GM21717 (cell line): ENCODE measurements around the gene PHACTR1.

Source experiments
- ATAC-seq: cut with Tn5 transposase; IDR thresholded peaks from one replicate; pipeline ENCODE4 v1.9.1; 2021; ENCODE audit warnings: mild to moderate bottlenecking, moderate library complexity; ENCODE audit not compliant: unreplicated experiment

The PHACTR1 gene

DNA sequence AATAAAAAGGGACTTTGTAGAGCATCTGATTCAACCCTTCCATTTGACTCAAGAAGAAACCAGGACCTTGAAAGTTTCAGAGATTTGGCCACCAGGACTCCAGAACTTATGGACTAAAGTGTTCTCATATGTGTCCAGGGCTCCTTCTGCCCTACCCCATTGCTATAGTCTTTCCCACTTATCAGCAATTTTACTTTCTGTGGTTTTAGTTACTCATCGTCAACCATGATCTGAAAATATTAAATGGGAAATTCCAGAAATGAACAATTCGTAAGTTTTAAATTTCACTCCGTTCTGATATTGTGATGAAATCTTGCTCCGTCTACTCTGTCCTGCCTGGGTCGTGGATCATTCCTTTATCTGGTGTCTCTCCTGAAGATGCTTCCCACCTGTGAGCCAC, 259.8 kb downstream of the PHACTR1 start:
- ATAC-seq, result no peak

- ATAC-seq, result no peak
Measured at GRCh38 chr6:12977206-12977605, 260.6 kb downstream of the PHACTR1 start.

- ATAC-seq, result no peak
Measured at GRCh38 chr6:12977806-12978205, 261.2 kb downstream of the PHACTR1 start.

DNA sequence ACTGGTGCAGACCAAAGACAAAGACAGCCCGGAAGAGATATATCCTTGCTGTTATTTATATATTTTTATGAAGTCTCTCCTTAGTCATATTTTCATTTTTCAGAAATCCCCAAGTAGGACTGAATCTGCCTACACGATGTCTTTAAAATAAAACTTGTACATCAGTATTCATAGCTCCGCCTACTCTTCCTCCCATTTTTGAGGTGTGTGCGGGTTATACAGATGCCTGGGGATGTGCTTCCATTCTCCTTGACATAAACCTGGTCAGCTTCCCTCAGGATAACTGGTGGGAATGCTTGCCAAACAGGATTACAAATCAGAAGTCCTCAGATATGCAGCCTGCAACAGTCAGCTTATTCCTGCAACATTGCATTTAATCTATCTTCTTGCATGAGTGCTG, 264.2 kb downstream of the PHACTR1 start:
- ATAC-seq, result no peak

DNA sequence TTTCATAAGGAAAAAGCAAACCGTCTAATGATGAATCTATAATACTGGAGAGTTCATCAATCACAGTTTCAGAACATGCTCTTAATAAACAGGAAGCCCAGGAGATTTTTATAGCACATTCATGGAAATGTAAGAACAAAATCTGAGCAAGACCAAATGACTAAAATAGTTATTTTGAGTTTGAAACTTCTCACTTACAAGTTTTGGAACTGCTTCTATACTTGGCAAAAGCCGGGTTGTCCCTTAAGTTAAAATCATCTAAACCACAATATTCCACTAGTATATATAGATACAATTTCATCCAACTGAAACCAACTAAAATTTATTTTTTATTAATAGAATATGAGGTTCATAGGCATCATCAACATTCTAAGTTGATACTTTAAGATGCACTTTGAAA, 268.2 kb downstream of the PHACTR1 start:
- no peak for ATAC-seq

- no peak for ATAC-seq
Measured at GRCh38 chr6:12987783-12988182, 271.2 kb downstream of the PHACTR1 start.

DNA sequence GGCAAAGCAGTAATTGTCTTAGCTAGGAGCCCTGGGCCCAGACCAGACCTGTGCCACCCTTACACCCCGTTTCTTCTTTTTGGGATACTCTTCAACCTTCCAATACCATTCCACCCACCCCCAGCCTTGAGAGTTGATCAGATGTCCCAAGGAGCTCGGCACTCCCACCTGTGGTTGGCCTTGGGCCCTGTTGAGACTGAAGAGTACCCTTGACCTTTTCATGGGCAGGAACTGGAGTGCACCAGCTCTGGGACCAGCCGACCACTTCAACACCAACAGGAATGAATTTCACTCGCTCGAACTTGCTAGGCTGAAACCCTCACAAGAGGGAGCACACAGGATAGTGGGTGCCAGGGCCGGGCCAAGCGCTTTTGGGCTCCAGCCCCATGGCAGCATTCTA, 273.6 kb downstream of the PHACTR1 start:
- no peak for ATAC-seq

DNA sequence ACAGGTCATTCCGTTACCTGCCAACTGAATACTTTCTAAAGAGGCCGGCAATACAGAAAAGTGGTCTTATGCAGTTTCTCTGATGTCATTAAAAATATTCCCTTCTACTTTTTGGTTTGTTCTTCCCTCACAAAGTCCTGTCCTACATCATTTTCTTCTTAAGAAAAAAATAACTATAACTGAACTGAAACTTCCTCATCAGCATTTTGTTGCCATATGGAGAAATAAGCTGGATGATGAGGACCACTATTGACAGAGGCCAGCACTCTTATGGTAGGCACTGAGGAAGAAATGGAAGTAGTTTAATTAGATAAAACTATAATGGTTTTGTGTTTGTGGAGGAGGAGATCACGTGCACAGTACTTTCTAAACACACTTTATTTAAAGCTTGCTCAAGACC, 274.9 kb downstream of the PHACTR1 start:
- ATAC-seq, result no peak

DNA sequence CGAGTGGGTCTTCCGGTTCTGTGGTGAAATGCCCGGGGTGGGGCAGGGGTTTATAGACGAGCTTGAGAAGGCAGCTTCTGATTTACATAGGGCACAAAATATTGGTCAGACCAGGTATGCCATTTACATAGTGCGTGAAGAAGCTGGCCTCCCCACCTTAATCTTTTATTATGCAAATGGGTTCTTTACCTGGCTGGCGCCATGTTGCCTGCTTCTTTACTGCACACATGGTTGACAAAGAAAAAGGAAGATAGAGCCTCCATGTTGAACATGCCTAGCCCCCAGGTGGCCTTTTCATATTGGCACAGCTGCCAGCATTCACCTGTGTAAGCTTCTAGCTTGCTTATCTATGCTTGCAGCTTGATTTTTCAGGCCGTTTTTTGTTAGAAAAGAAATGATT, 276.2 kb downstream of the PHACTR1 start:
- ATAC-seq, result no peak

DNA sequence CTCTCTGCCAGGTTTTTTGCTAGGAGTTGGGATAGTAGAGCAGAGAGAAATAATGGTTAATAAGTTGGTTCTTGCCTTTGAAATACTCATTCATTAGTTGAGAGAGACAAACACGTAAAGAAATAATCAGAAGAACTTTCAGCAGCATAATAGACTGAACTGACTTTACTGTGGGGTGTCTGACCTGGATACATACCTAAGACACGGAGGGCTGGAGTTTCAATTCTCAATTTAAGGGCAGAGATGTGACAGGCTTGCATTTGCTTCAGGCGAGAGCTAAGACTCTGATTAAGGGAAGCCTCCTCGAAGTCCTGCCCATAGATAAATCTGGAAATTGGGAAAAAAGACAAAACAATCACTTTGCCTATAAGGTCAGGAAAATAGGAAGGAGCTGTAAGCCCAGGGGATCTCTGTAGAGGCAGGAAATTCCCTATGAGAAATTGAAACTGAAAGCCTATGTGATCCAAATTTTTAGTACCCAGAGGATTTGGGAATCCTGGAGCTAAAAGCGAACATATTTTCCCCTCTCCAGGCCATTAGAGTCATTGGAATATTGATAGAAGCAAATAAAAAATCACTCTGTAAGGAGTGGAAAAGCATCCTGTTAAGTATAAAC, 276.8 kb downstream of the PHACTR1 start:
- no peak for ATAC-seq

- no peak for ATAC-seq
Measured at GRCh38 chr6:12995419-12995818, 278.9 kb downstream of the PHACTR1 start.

DNA sequence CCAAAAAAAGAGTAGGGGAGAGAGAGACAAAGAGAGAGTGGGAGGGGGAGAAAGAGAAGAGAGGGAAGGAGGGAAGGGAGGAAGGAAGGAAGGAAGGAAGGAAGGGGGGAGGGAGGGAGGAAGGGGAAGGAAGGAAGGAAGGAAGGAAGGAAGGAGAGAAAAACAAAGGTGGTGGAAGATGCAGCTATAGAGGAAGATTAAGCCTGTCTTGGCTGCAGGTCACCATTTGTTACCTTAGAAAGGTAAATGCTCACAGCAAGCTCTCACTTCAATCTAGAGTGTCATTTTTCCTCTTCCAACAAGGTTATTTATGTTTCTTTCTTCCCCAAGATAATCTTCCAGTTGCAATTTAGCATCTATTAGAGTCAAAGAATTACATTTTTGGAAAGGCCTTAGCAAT, 284.0 kb downstream of the PHACTR1 start:
- ATAC-seq, result no peak

GRCh38 chr6:13001927-13002326, 285.4 kb downstream of the PHACTR1 start:
- no peak for ATAC-seq

DNA sequence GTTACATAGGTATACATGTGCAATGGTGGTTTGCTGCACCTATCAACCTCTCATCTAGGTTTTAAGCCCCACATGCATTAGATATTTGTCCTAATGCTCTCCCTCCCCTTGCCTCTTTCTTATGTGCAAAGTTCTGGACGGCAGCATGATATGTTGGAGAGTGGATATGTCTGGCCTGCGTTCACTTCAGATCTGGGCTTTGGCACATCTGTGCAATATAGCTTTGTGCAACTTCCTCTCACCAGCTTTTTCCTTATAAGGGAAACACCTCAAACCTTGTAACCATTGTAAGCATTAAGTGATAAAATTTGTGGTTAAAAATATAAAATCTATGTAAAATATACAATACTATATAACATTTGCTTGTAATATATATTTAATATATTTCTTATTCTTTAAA, 288.0 kb downstream of the PHACTR1 start:
- ATAC-seq, result no peak

DNA sequence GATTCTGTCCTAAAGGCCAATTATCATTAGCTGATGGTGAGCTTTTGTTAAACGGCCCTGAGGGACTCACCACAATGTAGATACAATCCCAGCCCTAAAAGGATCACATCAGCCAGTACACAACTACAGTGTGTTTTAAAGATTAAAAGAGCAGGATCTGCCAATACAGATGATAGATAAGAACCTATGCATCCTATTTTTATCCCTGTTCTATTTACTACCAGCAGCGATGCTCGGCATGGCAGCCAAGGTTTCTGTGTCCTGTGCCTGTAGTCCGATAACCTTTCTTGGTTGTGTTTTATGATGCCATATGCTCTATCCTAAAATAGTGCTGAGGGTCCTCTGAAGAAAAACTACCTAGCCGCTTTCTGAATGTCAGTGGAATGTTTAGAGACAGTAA, 289.4 kb downstream of the PHACTR1 start:
- no peak for ATAC-seq

- no peak for ATAC-seq
Measured at GRCh38 chr6:13006578-13007300, 290.2 kb downstream of the PHACTR1 start.

- no peak for ATAC-seq
Measured at GRCh38 chr6:13007744-13008143, 291.2 kb downstream of the PHACTR1 start.

DNA sequence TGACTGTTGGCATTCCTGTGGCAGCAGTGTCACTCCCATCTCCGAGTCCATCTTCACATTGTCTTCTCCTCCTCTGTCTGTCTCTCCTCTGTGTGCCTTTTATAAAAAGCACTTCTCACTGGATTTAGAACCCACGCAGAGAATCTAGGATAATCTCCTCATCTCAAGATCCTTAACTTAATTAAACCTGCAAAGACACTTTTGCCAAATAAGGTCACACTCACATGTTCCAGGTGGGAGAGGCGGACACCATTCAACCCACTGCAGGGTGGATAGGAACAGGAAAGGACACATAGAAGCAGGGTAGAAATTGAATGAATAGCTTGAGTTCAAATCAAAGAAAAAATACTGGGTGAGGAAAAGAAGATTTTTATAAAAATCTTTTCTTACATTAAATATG, 292.5 kb downstream of the PHACTR1 start:
- no peak for ATAC-seq

GRCh38 chr6:13009461-13009860, 292.9 kb downstream of the PHACTR1 start:
- no peak for ATAC-seq

- no peak for ATAC-seq
Measured at GRCh38 chr6:13011612-13012146, 295.1 kb downstream of the PHACTR1 start.

GRCh38 chr6:13012296-13012695, 295.7 kb downstream of the PHACTR1 start:
- no peak for ATAC-seq

GRCh38 chr6:13012977-13013680, 296.6 kb downstream of the PHACTR1 start:
- no peak for ATAC-seq
